HepG2 (cell line): ENCODE results near the gene RASGRF1. TPM values are rescaled to one million over a fixed set of nuclear protein-coding genes. Genes with fewer than 3 reads are reported as not detected.
A peak's percentile ranks its signal among the peaks of the same experiment; 100 is the strongest.

ENCODE experiments used
- ATAC-seq: fragments of 200-7000 bp; cut with Tn5 transposase; 3 replicates; pipeline ENCODE4 v1.9.1; 2020; ENCODE audit warnings: mild to moderate bottlenecking, moderate library complexity
- BruUV-seq: library from RNA; stranded (reverse); fragments of 400-500 nt; replicated peaks from 2 replicates; lab custom pipeline; 2021; lab: Mats Ljungman, UMichigan
- CTCF ChIA-PET: fragments of 300-600 bp; formaldehyde crosslinking; extraction: SDS; loops from one replicate; lab custom pipeline; 2021; ENCODE audit warnings: low total read pairs, inconsistent platforms, low intra/inter-chr PET ratio; lab: Yijun Ruan, JAX
- POLR2A ChIA-PET: fragments of 350-600 bp; sonication (Branson Sonifier 250); formaldehyde crosslinking; loops from one replicate; lab custom pipeline; 2020; ENCODE audit warnings: antibody characterized with exemption, inconsistent platforms; lab: Yijun Ruan, JAX
- DNase-seq: peaks from one replicate; pipeline ENCODE4 v3.0.0-alpha.2; 2015; ENCODE audit warnings: low spot score
- FAIRE-seq: peaks from 3 replicates; lab custom pipeline; 2011; peaks lifted over from hg19 to GRCh38; lab: Jason Lieb, UNC
- H2AFZ ChIP-seq: one replicate; pipeline ENCODE4 v1.6.1; 2011; ENCODE audit warnings: low read length, inconsistent platforms
- H3K27ac ChIP-seq: fragments of 300-600 bp; 3 replicates; pipeline ENCODE4 v1.8.0; 2011; ENCODE audit warnings: mixed run types, mild to moderate bottlenecking, mixed read lengths, low read length, inconsistent platforms; ENCODE audit not compliant: insufficient read depth; ENCODE audit errors: extremely low read length
- H3K27me3 ChIP-seq, 2 experiments: fragments of 200-600 bp in 1 of 2; 2 replicates in 1 of 2; 3 replicates in 1 of 2; pipeline versions ENCODE4 v1.6.0 to v1.8.0; 2011; ENCODE audit warnings: low read length in 2 of 2, mild to moderate bottlenecking in 2 of 2, moderate library complexity in 2 of 2, inconsistent platforms in 1 of 2; ENCODE audit not compliant: insufficient read depth in 2 of 2, control insufficient read depth in 1 of 2
- H3K36me3 ChIP-seq, 2 experiments: fragments of 200-600 bp in 1 of 2; replicated peaks in 1 of 2; 2 replicates in 1 of 2; 3 replicates in 1 of 2; pipeline versions ENCODE4 v1.5.1 to v1.8.0; 2011; ENCODE audit warnings: low read length in 2 of 2, inconsistent platforms in 1 of 2; ENCODE audit not compliant: insufficient read depth in 2 of 2, control insufficient read depth in 1 of 2
- H3K4me1 ChIP-seq: 2 replicates; pipeline ENCODE4 v1.5.1; 2012; ENCODE audit warnings: low read length, inconsistent platforms; ENCODE audit not compliant: insufficient read depth
- H3K4me2 ChIP-seq: 2 replicates; pipeline ENCODE4 v1.6.0; 2011; ENCODE audit warnings: low read depth, low read length, inconsistent platforms
- H3K4me3 ChIP-seq, 3 experiments: fragments of 200-600 bp in 1 of 3; sonication (generic), shearing (Covaris generic) in 1 of 3; replicated peaks in 1 of 3; 2 replicates each; pipeline ENCODE4 v1.5.1; 2011 to 2016; ENCODE audit warnings: low read length in 3 of 3, inconsistent platforms in 2 of 3, low read depth in 2 of 3, mild to moderate bottlenecking in 2 of 3, control low read depth in 1 of 3, mixed read lengths in 1 of 3; ENCODE audit not compliant: insufficient read depth in 1 of 3
- H3K79me2 ChIP-seq: one replicate; pipeline ENCODE4 v1.6.1; 2011; ENCODE audit warnings: low read length, inconsistent platforms; ENCODE audit not compliant: insufficient read depth
- H3K9ac ChIP-seq: 2 replicates; pipeline ENCODE4 v1.6.0; 2011; ENCODE audit warnings: mild to moderate bottlenecking, low read depth, low read length, inconsistent platforms; ENCODE audit not compliant: insufficient read depth
- H3K9me3 ChIP-seq: 2 replicates; pipeline ENCODE4 v1.5.1; 2012; ENCODE audit warnings: mild to moderate bottlenecking, low read length
- H4K20me1 ChIP-seq: 2 replicates; pipeline ENCODE4 v1.6.0; 2011; ENCODE audit warnings: inconsistent platforms, mild to moderate bottlenecking, low read length, moderate library complexity; ENCODE audit not compliant: insufficient read depth
- CBX5 ChIP-seq: sonication (generic); formaldehyde crosslinking; IDR thresholded peaks from 2 replicates; pipeline ENCODE4 v1.4.0; 2020; ENCODE audit warnings: missing genetic modification reagents, borderline replicate concordance
- NAIF1 ChIP-seq: sonication (generic); formaldehyde crosslinking; IDR thresholded peaks from 2 replicates; pipeline ENCODE4 v1.5.0; 2020; ENCODE audit warnings: mild to moderate bottlenecking, missing genetic modification reagents, borderline replicate concordance
- NFKB2 ChIP-seq: sonication (generic); formaldehyde crosslinking; IDR thresholded peaks from 2 replicates; pipeline ENCODE4 v1.4.0; 2020; ENCODE audit warnings: missing genetic modification reagents, borderline replicate concordance
- POLR2A ChIP-seq, 2 experiments: IDR thresholded peaks; 2 replicates each; pipeline ENCODE4 v1.6.1; 2011; ENCODE audit warnings: low read depth in 2 of 2, low read length in 2 of 2, mild to moderate bottlenecking in 1 of 2, moderate library complexity in 1 of 2; ENCODE audit not compliant: insufficient read depth in 1 of 2
- THAP11 ChIP-seq: IDR thresholded peaks from 2 replicates; pipeline ENCODE4 v1.6.1; 2016; ENCODE audit warnings: missing biosample characterization, missing genetic modification reagents
- THAP9 ChIP-seq: sonication (generic); formaldehyde crosslinking; IDR thresholded peaks from 2 replicates; pipeline ENCODE4; 2020; ENCODE audit warnings: missing genetic modification reagents, mild to moderate bottlenecking, borderline replicate concordance
- ZC3H13 ChIP-seq: sonication (generic); formaldehyde crosslinking; IDR thresholded peaks from 2 replicates; pipeline ENCODE4 v1.8.1; 2023; ENCODE audit warnings: mild to moderate bottlenecking, missing genetic modification reagents, moderate library complexity
- ZNF335 ChIP-seq: sonication (generic); formaldehyde crosslinking; IDR thresholded peaks from 2 replicates; pipeline ENCODE4 v1.4.0; 2020; ENCODE audit warnings: missing genetic modification reagents
- ZNF598 ChIP-seq: sonication (generic); formaldehyde crosslinking; IDR thresholded peaks from 2 replicates; pipeline ENCODE4 v1.5.1; 2020; ENCODE audit warnings: mild to moderate bottlenecking, missing genetic modification reagents, borderline replicate concordance
- ZNF652 ChIP-seq: IDR thresholded peaks from 2 replicates; pipeline ENCODE4 v1.6.1; 2016; ENCODE audit warnings: low read depth, borderline replicate concordance
- ZNF724P ChIP-seq: sonication (generic); formaldehyde crosslinking; IDR thresholded peaks from 2 replicates; pipeline ENCODE4 v1.8.0; 2022; ENCODE audit warnings: missing genetic modification reagents, borderline replicate concordance
- ZNF879 ChIP-seq: sonication (generic); formaldehyde crosslinking; IDR thresholded peaks from 2 replicates; pipeline ENCODE4 v1.8.1; 2023; ENCODE audit warnings: missing genetic modification reagents
- WGBS: methylation state at CpG from one replicate; pipeline ENCODE4 v1.1.6; 2017; ENCODE audit warnings: low lambda C conversion rate; 5-methylcytosine and 5-hydroxymethylcytosine counted together
- in situ Hi-C: cut with HindIII; loops from 2 replicates; pipeline ENCODE4 v1.10.0; 2017; ENCODE audit warnings: low pct_unique_long_range_greater_than_20kb; ENCODE audit not compliant: extremely low pct_ligation_motif_present
- intact Hi-C: fragments of 100-400 bp; cut with micrococcal nuclease; formaldehyde crosslinking; loops from one replicate; pipeline ENCODE4 v1.10.0; 2022; ENCODE audit not compliant: unreplicated experiment
- polyA plus RNA-seq, 8 experiments: library from polyadenylated mRNA; depleted of rRNA in 3 of 8; stranded (reverse) in 7 of 8; unstranded in 1 of 8; fragments of >200 nt; fragmentation: Illumina TruSeq in 4 of 8; extraction: Trizol in 4 of 8; gene quantifications; 2 replicates each; pipeline versions ENCODE4 v1.2.1 to v1.2.3, GENCODE V29; 2011 to 2016; ENCODE audit warnings: low read depth in 4 of 8, missing spikeins in 1 of 8, mixed read lengths in 1 of 8; ENCODE audit not compliant: insufficient read depth in 1 of 8
- total RNA-seq, 5 experiments: library from RNA; depleted of rRNA; stranded (reverse); fragments of >200 nt; fragmentation: Illumina TruSeq; extraction: Trizol; gene quantifications; 2 replicates each; pipeline ENCODE4 v1.2.3, GENCODE V29; 2016; ENCODE audit warnings: low read depth in 1 of 5
- TF ChIP-seq, protein P1 (sequence below): sonication (generic); formaldehyde crosslinking; conservative IDR thresholded peaks from 2 replicates; pipeline ENCODE4 v1.8.0; 2022; ENCODE audit warnings: low read depth, missing genetic modification reagents

The RASGRF1 gene
- total and polyA plus RNA-seq, 2 of the 13 experiments (the other 11 are each of a cell fraction or from before 2014, with no cell fraction given) = 0.55 to 3.0 TPM

- DNase-seq (no peak), FAIRE-seq (no peak), ATAC-seq (no peak)
- Histone ChIP-seq H3K27ac (no peak overlapping the region), H3K36me3 (peaks cover 33 to 72% of the 10 kb centered on the region in 2 experiments), H2AFZ (no peak overlapping the region), H3K9me3 (no peaks in the 10 kb centered on the region), H3K4me1 (no peaks in the 10 kb centered on the region), H3K79me2 (no peaks in the 10 kb centered on the region), H3K27me3 (no peaks in the 10 kb centered on the region), H3K9ac (no peak overlapping the region), H3K4me2 (no peak overlapping the region), H3K4me3 (no peak overlapping the region), H4K20me1 (no peaks in the 10 kb centered on the region)
- in situ Hi-C loops (no loop called here), intact Hi-C loops (no loop called here)
- 97% methylated on average over 9 of the region's 12 CpGs for WGBS
- TSS peak; percentile 28 for BruUV-seq
- POLR2A ChIA-PET = interaction anchor here (1.1 kb wide), 1 partner anchor 12 kb away, joined by 3 read pairs; no protein-coding TSS in a partner anchor
- CTCF ChIA-PET = no interaction called here
- TF ChIP-seq NFKB2 (CRISPR knock-in tag) = no peak
- TF ChIP-seq ZC3H13 (CRISPR knock-in tag) = no peak
- 0 out of 4 replicates have a peak, but pooled peaks of 1 of the 2 experiments have one; percentile 21 for TF ChIP-seq POLR2A (IDR thresholded peaks at IDR 0.05; ENCODE audit: insufficient read depth in 1 of 2, low read depth in 2 of 2, low read length in 2 of 2)
- no peak for TF ChIP-seq ZNF652 (CRISPR knock-in tag)
- TF ChIP-seq, all 625 proteins: peak for 1
Observed at GRCh38 chr15:78933187-78933822, 157.3 kb downstream of the RASGRF1 start.

DNA sequence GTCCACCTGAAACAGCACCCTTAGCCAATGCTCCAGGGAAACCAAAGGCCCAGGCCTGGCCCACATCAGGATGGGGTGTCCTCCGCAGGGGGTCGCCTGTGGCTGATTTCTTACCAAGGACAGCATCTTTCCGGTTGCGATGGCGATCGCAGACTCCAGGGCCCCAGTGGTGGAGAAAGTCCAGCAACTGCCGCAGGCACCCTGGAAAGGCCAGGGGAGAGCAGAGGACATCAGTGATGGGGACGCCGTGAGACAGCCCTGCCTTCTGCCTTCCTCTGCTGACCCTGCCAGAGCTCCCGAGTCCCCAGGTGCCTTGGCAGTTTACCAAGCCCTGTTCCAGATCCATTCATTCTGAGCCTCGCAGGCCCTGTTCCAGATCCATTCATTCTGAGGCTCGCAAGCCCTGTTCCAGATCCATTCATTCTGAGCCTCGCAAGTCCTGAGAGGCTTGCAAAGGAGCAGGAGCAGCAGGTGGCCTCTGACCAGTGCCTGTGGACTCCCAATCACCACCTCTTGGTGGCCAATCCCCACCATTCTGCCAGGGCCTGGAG lies 158.2 kb downstream of the RASGRF1 start:
- FAIRE-seq = no peak
- ATAC-seq = no peak
- 96% methylated on average over 10 of the region's 13 CpGs for WGBS
- H3K4me1 ChIP-seq = no peaks in the 10 kb centered on the region
- H3K9me3 ChIP-seq = no peaks in the 10 kb centered on the region
- H2AFZ ChIP-seq = no peak overlapping the region
- intact Hi-C loops = no loop called here
- H3K4me2 ChIP-seq = no peak overlapping the region
- no peak for DNase-seq
- in situ Hi-C loops = no loop called here
- peaks cover 34 to 74% of the 10 kb centered on the region in 2 experiments for H3K36me3 ChIP-seq
- H3K27ac ChIP-seq = no peak overlapping the region
- H4K20me1 ChIP-seq = no peaks in the 10 kb centered on the region
- POLR2A ChIA-PET = no interaction called here
- no peaks in the 10 kb centered on the region for H3K79me2 ChIP-seq
- H3K27me3 ChIP-seq = no peaks in the 10 kb centered on the region
- no TSS peak for BruUV-seq
- no peak overlapping the region for H3K9ac ChIP-seq
- CTCF ChIA-PET = no interaction called here
- H3K4me3 ChIP-seq = no peak overlapping the region
- TF ChIP-seq, protein P1, sequence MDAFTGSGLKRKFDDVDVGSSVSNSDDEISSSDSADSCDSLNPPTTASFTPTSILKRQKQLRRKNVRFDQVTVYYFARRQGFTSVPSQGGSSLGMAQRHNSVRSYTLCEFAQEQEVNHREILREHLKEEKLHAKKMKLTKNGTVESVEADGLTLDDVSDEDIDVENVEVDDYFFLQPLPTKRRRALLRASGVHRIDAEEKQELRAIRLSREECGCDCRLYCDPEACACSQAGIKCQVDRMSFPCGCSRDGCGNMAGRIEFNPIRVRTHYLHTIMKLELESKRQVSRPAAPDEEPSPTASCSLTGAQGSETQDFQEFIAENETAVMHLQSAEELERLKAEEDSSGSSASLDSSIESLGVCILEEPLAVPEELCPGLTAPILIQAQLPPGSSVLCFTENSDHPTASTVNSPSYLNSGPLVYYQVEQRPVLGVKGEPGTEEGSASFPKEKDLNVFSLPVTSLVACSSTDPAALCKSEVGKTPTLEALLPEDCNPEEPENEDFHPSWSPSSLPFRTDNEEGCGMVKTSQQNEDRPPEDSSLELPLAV (CRISPR knock-in tag) = no peak
- no peak for TF ChIP-seq ZNF598 (CRISPR knock-in tag)
- no peak for TF ChIP-seq CBX5 (CRISPR knock-in tag)
- TF ChIP-seq ZNF879 = no peak
- no peak for TF ChIP-seq THAP11 (CRISPR knock-in tag)
- no peak for TF ChIP-seq ZNF335 (CRISPR knock-in tag)
- TF ChIP-seq ZNF724P = no peak
- TF ChIP-seq THAP9 (CRISPR knock-in tag) = no peak
- TF ChIP-seq NAIF1 = no peak
